IMR-90 (cell line): Measurements from ENCODE around the gene WDFY1. TPM values are rescaled to one million over a fixed set of nuclear protein-coding genes. Genes with fewer than 3 reads are reported as not detected.

Experiments used
- ATAC-seq: fragments of 200-7000 bp; cut with Tn5 transposase; 2 replicates; pipeline ENCODE4 v1.9.1; 2020; ENCODE audit warnings: low read depth, mild to moderate bottlenecking, moderate library complexity
- BruUV-seq: library from RNA; stranded (reverse); fragments of 400-500 nt; replicated peaks from 2 replicates; lab custom pipeline; 2021; lab: Mats Ljungman, UMichigan
- CTCF ChIA-PET: fragments of 300-600 bp; formaldehyde crosslinking; extraction: SDS; loops from one replicate; lab custom pipeline; 2021; ENCODE audit warnings: antibody characterized with exemption; lab: Yijun Ruan, JAX
- POLR2A ChIA-PET: fragments of 300-600 bp; sonication (Branson Sonifier 250); formaldehyde crosslinking; loops from one replicate; lab custom pipeline; 2022; ENCODE audit warnings: antibody characterized with exemption; ENCODE audit not compliant: unreplicated experiment; lab: Charles Lee
- DNase-seq: peaks from one replicate; pipeline ENCODE4 v3.0.0; 2013
- H2AFZ ChIP-seq: replicated peaks from 2 replicates; pipeline ENCODE3; 2013; ENCODE audit warnings: low read length, mild to moderate bottlenecking; ENCODE audit not compliant: poor library complexity
- H2AK5ac ChIP-seq: 2 replicates; pipeline ENCODE4 v1.6.1; 2013; ENCODE audit warnings: low read depth, low read length, inconsistent platforms
- H2AK9ac ChIP-seq: replicated peaks from 2 replicates; pipeline ENCODE3; 2013; ENCODE audit warnings: mild to moderate bottlenecking, low read depth, low read length, moderate library complexity; ENCODE audit not compliant: poor library complexity
- H2BK120ac ChIP-seq: 2 replicates; pipeline ENCODE4 v1.6.1; 2013; ENCODE audit warnings: low read depth, low read length, inconsistent platforms
- H2BK15ac ChIP-seq: 3 replicates; pipeline ENCODE4 v1.6.1; 2013; ENCODE audit warnings: low read depth, low read length, inconsistent platforms
- H2BK20ac ChIP-seq: 2 replicates; pipeline ENCODE4 v1.6.1; 2013; ENCODE audit warnings: low read depth, mild to moderate bottlenecking, inconsistent platforms, low read length, moderate library complexity
- H2BK5ac ChIP-seq: 2 replicates; pipeline ENCODE4 v1.6.1; 2013; ENCODE audit warnings: mild to moderate bottlenecking, low read depth, low read length, inconsistent platforms; ENCODE audit not compliant: poor library complexity, severe bottlenecking
- H3K14ac ChIP-seq: replicated peaks from 2 replicates; pipeline ENCODE4 v1.6.1; 2013; ENCODE audit warnings: low read depth, low read length, inconsistent platforms
- H3K18ac ChIP-seq: 2 replicates; pipeline ENCODE4 v1.6.1; 2013; ENCODE audit warnings: low read depth, low read length, control low read depth
- H3K23ac ChIP-seq: 2 replicates; pipeline ENCODE4 v1.6.1; 2013; ENCODE audit warnings: low read depth, low read length, inconsistent platforms
- H3K27ac ChIP-seq: 2 replicates; pipeline ENCODE4 v1.5.1; 2013; ENCODE audit warnings: mild to moderate bottlenecking, control low read depth, low read length; ENCODE audit not compliant: insufficient read depth
- H3K27me3 ChIP-seq: 2 replicates; pipeline ENCODE4 v1.6.1; 2013; ENCODE audit warnings: low read length; ENCODE audit not compliant: control insufficient read depth, insufficient read depth
- H3K36me3 ChIP-seq: 2 replicates; pipeline ENCODE4 v1.6.1; 2013; ENCODE audit warnings: low read length, mixed read lengths; ENCODE audit not compliant: control insufficient read depth, insufficient read depth
- H3K4ac ChIP-seq: 2 replicates; pipeline ENCODE4 v1.6.1; 2013; ENCODE audit warnings: low read depth, low read length, inconsistent platforms
- H3K4me1 ChIP-seq: 2 replicates; pipeline ENCODE4 v1.6.1; 2013; ENCODE audit warnings: low read length, mixed read lengths; ENCODE audit not compliant: control insufficient read depth, insufficient read depth
- H3K4me2 ChIP-seq: 2 replicates; pipeline ENCODE4 v1.6.1; 2013; ENCODE audit warnings: low read depth, mild to moderate bottlenecking, control low read depth, low read length, moderate library complexity
- H3K4me3 ChIP-seq: 2 replicates; pipeline ENCODE4 v1.5.1; 2013; ENCODE audit warnings: low read depth, mild to moderate bottlenecking, control low read depth, low read length, moderate library complexity; ENCODE audit not compliant: insufficient read depth
- H3K56ac ChIP-seq: 2 replicates; pipeline ENCODE4 v1.6.1; 2013; ENCODE audit warnings: low read length, inconsistent platforms; ENCODE audit not compliant: insufficient read depth; ENCODE audit errors: extremely low read depth
- H3K79me1 ChIP-seq, 2 experiments: 2 replicates each; pipeline ENCODE4 v1.6.1; 2013; ENCODE audit warnings: low read length in 2 of 2, inconsistent platforms in 1 of 2, low read depth in 1 of 2
- H3K9ac ChIP-seq: 2 replicates; pipeline ENCODE4 v1.6.1; 2013; ENCODE audit warnings: low read depth, low read length, control low read depth
- H3K9me1 ChIP-seq: 2 replicates; pipeline ENCODE4 v1.6.1; 2013; ENCODE audit warnings: low read length, inconsistent platforms; ENCODE audit not compliant: insufficient read depth
- H3K9me3 ChIP-seq: 2 replicates; pipeline ENCODE4 v1.6.1; 2013; ENCODE audit warnings: low read length; ENCODE audit not compliant: control insufficient read depth, insufficient read depth
- H4K20me1 ChIP-seq: 2 replicates; pipeline ENCODE4 v1.6.1; 2013; ENCODE audit warnings: low read length, inconsistent platforms; ENCODE audit not compliant: insufficient read depth
- H4K5ac ChIP-seq: 2 replicates; pipeline ENCODE4 v1.6.1; 2013; ENCODE audit warnings: mild to moderate bottlenecking, low read depth, low read length, control low read depth
- H4K8ac ChIP-seq, 2 experiments: 2 replicates each; pipeline ENCODE4 v1.6.1; 2013; ENCODE audit warnings: low read depth in 2 of 2, low read length in 2 of 2, control low read depth in 1 of 2, inconsistent platforms in 1 of 2
- H4K91ac ChIP-seq: 2 replicates; pipeline ENCODE4 v1.6.1; 2013; ENCODE audit warnings: low read depth, low read length, inconsistent platforms; ENCODE audit not compliant: insufficient read depth
- SMC3 ChIP-seq: fragments of 150-350 bp; IDR thresholded peaks from 2 replicates; pipeline ENCODE4 v1.6.1; 2016; ENCODE audit warnings: low read depth, mild to moderate bottlenecking, antibody characterized with exemption, low read length, moderate library complexity
- WGBS, 2 experiments: methylation state at CpG; one replicate each; pipeline versions ENCODE4 v1.1.5 to v1.1.7; 2013; ENCODE audit warnings: missing lambda C conversion rate in 2 of 2; ENCODE audit not compliant: insufficient read length in 1 of 2; ENCODE audit errors: extremely low coverage in 2 of 2; 5-methylcytosine and 5-hydroxymethylcytosine counted together
- dilution Hi-C: fragments of 300-500 bp; cut with HindIII; formaldehyde crosslinking; loops from one replicate; pipeline ENCODE4 v1.14.3; 2018; ENCODE audit warnings: low sequenced_read_pairs; ENCODE audit not compliant: unreplicated experiment
- in situ Hi-C: fragments of 300-500 bp; cut with MboI; formaldehyde crosslinking; loops from 3 replicates; pipeline ENCODE4 v1.14.3; 2019; ENCODE audit warnings: low sequenced_read_pairs, inconsistent platforms, mixed read lengths
- intact Hi-C: fragments of 100-400 bp; cut with micrococcal nuclease; formaldehyde crosslinking; loops from 2 replicates; pipeline ENCODE4 v1.10.0; 2022
- polyA plus RNA-seq, 3 experiments: library from polyadenylated mRNA; depleted of rRNA; stranded (reverse); fragments of >200 nt; gene quantifications; 2 replicates each; pipeline ENCODE4 v1.2.3, GENCODE V29; 2012; ENCODE audit warnings: low replicate concordance in 1 of 3
- total RNA-seq: library from RNA; depleted of rRNA; stranded (reverse); fragments of >200 nt; gene quantifications from 2 replicates; pipeline ENCODE4 v1.2.3, GENCODE V29; 2012

Gene WDFY1
- total and polyA plus RNA-seq, 2 of the 4 experiments (the other 2 are of a cell fraction) = 35.6 to 93.6 TPM

DNA sequence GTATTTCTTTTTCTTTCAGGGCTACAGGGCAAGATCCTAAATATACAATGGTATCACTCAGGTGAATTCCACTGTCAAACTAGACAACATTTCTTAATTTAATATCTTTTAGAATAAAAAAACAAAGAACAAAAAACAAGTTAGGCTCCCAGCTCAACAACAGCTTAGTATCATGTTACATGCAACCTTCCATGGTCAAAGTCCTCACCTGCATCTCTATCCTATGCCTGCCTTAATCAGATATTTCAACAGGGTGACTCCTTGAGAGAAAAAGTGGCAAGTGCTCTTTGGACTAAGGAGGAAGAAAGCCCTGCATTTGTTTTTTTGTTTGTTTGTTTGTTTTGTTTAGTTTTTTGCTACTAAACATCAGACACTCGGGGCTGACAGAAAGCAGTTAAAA, 50.2 kb downstream of the WDFY1 start:
- Histone ChIP-seq H4K5ac (no peak overlapping the region), H3K4ac (no peak overlapping the region), H3K23ac (no peak overlapping the region), H4K91ac (no peak overlapping the region), H3K4me2 (no peak overlapping the region), H3K27me3 (no peaks in the 10 kb centered on the region), H2BK15ac (no peak overlapping the region), H3K4me3 (no peak overlapping the region), H2BK120ac (no peak overlapping the region), H2AK5ac (no peak overlapping the region), H2BK20ac (no peak overlapping the region), H4K8ac (no peak overlapping the region), H2AK9ac (no peak overlapping the region), H3K56ac (no peak overlapping the region), H3K36me3 (peaks cover 31% of the 10 kb centered on the region), H4K20me1 (no peaks in the 10 kb centered on the region; the same call in 1 of the 2 replicates), H3K18ac (no peak overlapping the region), H3K4me1 (peaks cover 1% of the 10 kb centered on the region), H2BK5ac (no peak overlapping the region), H3K9me1 (peaks cover 6% of the 10 kb centered on the region; the same call in 1 of the 2 replicates), H3K27ac (no peak overlapping the region), H3K14ac (no peak overlapping the region), H3K79me1 (peaks cover 0 to 23% of the 10 kb centered on the region in 2 experiments), H2AFZ (no peak overlapping the region), H3K9ac (no peak overlapping the region), H3K9me3 (no peaks in the 10 kb centered on the region)
- no TSS peak for BruUV-seq
- ChIA-PET POLR2A (no interaction called here), CTCF (no interaction called here)
- WGBS, 2 experiments = no CpG with 5 or more reads among the region's 1 CpG
- in situ Hi-C loops (no loop called here), intact Hi-C loops (no loop called here), dilution Hi-C loops (no loop called here)
- no peak for TF ChIP-seq SMC3
- ATAC-seq (no peak), DNase-seq (no peak)
